HAP-1 (cell line): ENCODE data around the gene EGF.

Source experiments
- DNase-seq, 2 experiments: peaks; one replicate each; pipeline ENCODE4 v3.0.0-alpha.2; 2016 to 2020; ENCODE audit warnings: low spot score in 2 of 2
- H3K27me3 ChIP-seq: fragments of 250-450 bp; sonication (Bioruptor Pico); 2 replicates; pipeline ENCODE4 v1.5.1; 2020; ENCODE audit warnings: low read depth, mild to moderate bottlenecking, moderate library complexity
- H3K36me3 ChIP-seq: fragments of 250-450 bp; sonication (Bioruptor Pico); replicated peaks from 2 replicates; pipeline ENCODE4 v1.5.1; 2020; ENCODE audit warnings: mild to moderate bottlenecking
- H3K4me1 ChIP-seq: fragments of 250-450 bp; sonication (Bioruptor Pico); 2 replicates; pipeline ENCODE4 v1.5.1; 2020; ENCODE audit warnings: mild to moderate bottlenecking
- H3K4me3 ChIP-seq: fragments of 250-450 bp; sonication (Bioruptor Pico); 2 replicates; pipeline ENCODE4 v1.5.1; 2020; ENCODE audit warnings: mild to moderate bottlenecking, moderate library complexity
- H3K9me3 ChIP-seq: fragments of 250-450 bp; sonication (Bioruptor Pico); 2 replicates; pipeline ENCODE4 v1.5.1; 2020; ENCODE audit warnings: mild to moderate bottlenecking, moderate library complexity
- in situ Hi-C: fragments of 300-500 bp; cut with MboI; formaldehyde crosslinking; loops from 3 replicates; pipeline ENCODE4 v1.14.3; 2020; ENCODE audit warnings: low sequenced_read_pairs, inconsistent platforms, mixed read lengths

EGF gene

GRCh38 chr4:110003401-110004187 is 90.9 kb downstream of the EGF start:
- Histone ChIP-seq H3K4me3 (no peak overlapping the region), H3K4me1 (0 out of 2 replicates have a peak, but pooled peaks cover 4% of the 10 kb centered on the region), H3K36me3 (no peaks in the 10 kb centered on the region), H3K27me3 (no peaks in the 10 kb centered on the region), H3K9me3 (no peaks in the 10 kb centered on the region)
- no peak for DNase-seq
- in situ Hi-C loops, result loop anchor here (10.0 kb wide), 1 partner anchor 311 kb away; no protein-coding TSS in a partner anchor

DNA sequence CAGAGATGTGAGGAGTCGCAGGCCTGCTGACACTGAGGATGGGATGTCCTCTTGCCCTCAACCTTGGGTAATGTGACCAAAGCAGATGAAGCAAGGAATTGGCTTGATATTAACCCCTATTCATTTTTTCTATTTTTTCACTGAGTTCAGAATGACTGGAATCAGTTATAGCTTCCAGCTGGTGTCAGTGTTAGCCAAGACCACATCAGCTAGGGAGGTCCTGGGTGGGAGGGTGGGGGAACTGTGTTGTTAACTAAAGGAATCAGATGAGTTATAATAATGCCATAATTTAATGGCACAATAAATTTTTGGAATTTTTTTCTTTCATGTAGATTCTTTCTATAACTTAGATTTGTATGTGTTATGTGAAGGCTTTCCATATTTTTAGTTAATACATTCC is 91.9 kb downstream of the EGF start:
- Histone ChIP-seq H3K4me1 (peaks cover 6% of the 10 kb centered on the region), H3K36me3 (no peaks in the 10 kb centered on the region), H3K27me3 (no peaks in the 10 kb centered on the region), H3K9me3 (no peaks in the 10 kb centered on the region), H3K4me3 (no peak overlapping the region)
- DNase-seq, result no peak
- in situ Hi-C loops, result loop anchor here (10.0 kb wide), 1 partner anchor 310 kb away; no protein-coding TSS in a partner anchor

- no peaks in the 10 kb centered on the region for H3K9me3 ChIP-seq
- peaks cover 6% of the 10 kb centered on the region for H3K4me1 ChIP-seq
- H3K4me3 ChIP-seq, result no peak overlapping the region
- H3K27me3 ChIP-seq, result no peaks in the 10 kb centered on the region
- in situ Hi-C loops, result loop anchor here (5.0 to 10.0 kb wide), 2 partner anchors 309 to 512 kb away; no protein-coding TSS in a partner anchor
- peak; percentile 19 to 75 for DNase-seq
- no peaks in the 10 kb centered on the region for H3K36me3 ChIP-seq
Observed at GRCh38 chr4:110005461-110006056, 92.9 kb downstream of the EGF start.

DNA sequence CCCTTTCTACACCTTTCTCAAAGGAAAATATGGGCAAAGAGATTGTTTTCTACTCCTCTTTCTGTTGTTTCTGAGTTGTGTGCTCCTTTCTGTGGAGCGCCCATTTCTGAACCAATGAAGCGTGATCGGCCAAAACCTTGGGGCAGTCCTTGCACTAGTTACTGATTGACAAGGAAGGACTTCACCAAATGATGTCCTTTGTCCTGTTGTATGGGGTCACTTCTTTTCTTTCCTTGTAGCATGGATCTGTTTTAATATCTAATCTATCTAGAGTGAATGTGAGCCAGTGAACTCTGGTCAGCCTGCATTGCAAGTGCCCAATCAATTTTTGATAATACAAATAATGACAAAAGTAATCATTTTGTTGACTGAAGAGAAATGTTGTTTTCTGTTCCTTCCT is 94.5 kb downstream of the EGF start:
- Histone ChIP-seq H3K4me1 (peaks cover 6% of the 10 kb centered on the region), H3K4me3 (no peak overlapping the region), H3K27me3 (no peaks in the 10 kb centered on the region), H3K36me3 (no peaks in the 10 kb centered on the region), H3K9me3 (no peaks in the 10 kb centered on the region)
- DNase-seq, result no peak
- in situ Hi-C loops, result loop anchor here (5.0 to 10.0 kb wide), 2 partner anchors 308 to 510 kb away; no protein-coding TSS in a partner anchor

GRCh38 chr4:110008540-110008939 is 95.9 kb downstream of the EGF start:
- Histone ChIP-seq H3K27me3 (no peaks in the 10 kb centered on the region), H3K4me3 (no peak overlapping the region), H3K9me3 (no peaks in the 10 kb centered on the region), H3K4me1 (peaks cover 6% of the 10 kb centered on the region), H3K36me3 (no peaks in the 10 kb centered on the region)
- in situ Hi-C loops, result loop anchor here (5.0 to 10.0 kb wide), 2 partner anchors 306 to 509 kb away; no protein-coding TSS in a partner anchor
- no peak for DNase-seq

GRCh38 chr4:110009550-110009949 is 96.9 kb downstream of the EGF start:
- in situ Hi-C loops, result loop anchor here (5.0 to 10.0 kb wide), 2 partner anchors 305 to 508 kb away; no protein-coding TSS in a partner anchor
- Histone ChIP-seq H3K36me3 (no peaks in the 10 kb centered on the region), H3K4me1 (peaks cover 6% of the 10 kb centered on the region), H3K27me3 (no peaks in the 10 kb centered on the region), H3K4me3 (no peak overlapping the region), H3K9me3 (no peaks in the 10 kb centered on the region)
- peak; percentile 72 to 79 for DNase-seq

- no peak for DNase-seq
- no peaks in the 10 kb centered on the region for H3K36me3 ChIP-seq
- H3K4me3 ChIP-seq, result no peak overlapping the region
- in situ Hi-C loops, result no loop called here
- no peaks in the 10 kb centered on the region for H3K9me3 ChIP-seq
- peaks cover 6% of the 10 kb centered on the region for H3K4me1 ChIP-seq
- H3K27me3 ChIP-seq, result no peaks in the 10 kb centered on the region
Observed at GRCh38 chr4:110010797-110011196, 98.1 kb downstream of the EGF start.

DNA sequence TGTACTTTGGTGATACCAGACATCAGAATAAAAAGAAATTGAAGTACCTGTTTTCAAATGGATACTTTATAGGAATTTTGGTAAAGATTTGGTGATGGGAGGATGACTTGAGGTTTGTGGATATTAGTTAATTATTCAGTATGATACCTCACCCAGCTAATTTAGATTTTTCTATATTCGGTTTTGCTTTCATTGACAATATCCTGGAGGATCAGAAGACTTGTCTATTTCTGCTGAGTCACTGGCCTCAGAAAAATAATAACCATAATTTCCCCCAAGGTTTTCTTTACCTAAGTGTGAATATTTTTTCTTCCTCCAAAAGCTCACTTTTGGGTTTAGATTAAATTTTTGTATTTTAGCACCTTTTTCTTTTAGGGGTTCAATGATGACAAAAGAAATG is 100.2 kb downstream of the EGF start:
- Histone ChIP-seq H3K4me1 (peaks cover 6% of the 10 kb centered on the region), H3K9me3 (no peaks in the 10 kb centered on the region), H3K4me3 (no peak overlapping the region), H3K36me3 (no peaks in the 10 kb centered on the region), H3K27me3 (no peaks in the 10 kb centered on the region)
- in situ Hi-C loops, result no loop called here
- DNase-seq, result no peak

GRCh38 chr4:110014233-110014632 is 101.5 kb downstream of the EGF start:
- Histone ChIP-seq H3K36me3 (no peaks in the 10 kb centered on the region), H3K4me3 (no peak overlapping the region), H3K27me3 (no peaks in the 10 kb centered on the region), H3K4me1 (peaks cover 3% of the 10 kb centered on the region), H3K9me3 (no peaks in the 10 kb centered on the region)
- DNase-seq, result no peak
- in situ Hi-C loops, result no loop called here

- in situ Hi-C loops, result no loop called here
- Histone ChIP-seq H3K4me1 (peaks cover 23% of the 10 kb centered on the region), H3K4me3 (no peak overlapping the region), H3K36me3 (no peaks in the 10 kb centered on the region), H3K27me3 (no peaks in the 10 kb centered on the region), H3K9me3 (no peaks in the 10 kb centered on the region)
- no peak for DNase-seq
Observed at GRCh38 chr4:110019153-110019552, 106.5 kb downstream of the EGF start.

GRCh38 chr4:110020139-110020538 is 107.5 kb downstream of the EGF start:
- H3K36me3 ChIP-seq, result no peaks in the 10 kb centered on the region
- no peaks in the 10 kb centered on the region for H3K27me3 ChIP-seq
- peak; percentile 65 to 68 for DNase-seq
- peaks cover 23% of the 10 kb centered on the region for H3K4me1 ChIP-seq
- H3K4me3 ChIP-seq, result no peak overlapping the region
- in situ Hi-C loops, result no loop called here
- no peaks in the 10 kb centered on the region for H3K9me3 ChIP-seq

DNA sequence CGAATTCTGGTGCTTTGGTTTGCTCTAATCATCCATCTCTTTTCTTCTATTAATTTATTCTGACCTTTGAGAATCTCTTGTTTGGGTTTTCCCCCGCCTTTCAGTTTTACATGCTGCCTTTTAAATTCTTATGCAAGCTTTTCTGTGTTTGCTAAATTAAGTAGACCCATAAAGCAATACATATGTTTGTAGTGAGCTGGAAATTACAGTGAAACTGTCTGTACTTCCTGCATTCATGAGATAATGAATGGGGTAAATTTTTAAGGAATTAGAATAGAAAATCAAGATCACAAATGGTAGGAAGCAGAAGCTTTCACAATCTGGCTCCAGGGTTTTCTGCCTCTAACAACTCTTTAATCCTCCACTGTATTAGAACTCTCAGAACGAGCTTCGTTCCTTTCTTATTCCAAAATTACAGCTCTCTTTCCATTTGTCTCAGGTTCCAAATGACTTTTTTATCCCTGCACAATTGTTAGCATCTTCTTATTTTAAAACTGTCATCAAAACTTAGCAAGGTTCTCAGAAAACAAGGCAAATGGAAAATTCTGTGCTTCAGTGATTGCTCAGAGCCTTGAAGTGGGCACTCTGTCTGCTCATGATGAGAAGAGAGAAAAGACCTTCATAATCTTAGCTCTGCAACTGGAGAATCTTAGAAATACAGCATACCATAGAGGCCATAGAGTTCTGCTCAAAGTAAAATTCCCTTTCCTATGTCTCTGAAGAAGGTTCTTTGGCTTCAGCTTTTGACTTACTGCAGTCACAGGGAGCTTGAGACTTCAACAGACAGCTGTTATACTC is 108.2 kb downstream of the EGF start:
- Histone ChIP-seq H3K9me3 (no peaks in the 10 kb centered on the region), H3K27me3 (no peaks in the 10 kb centered on the region), H3K4me1 (peaks cover 28% of the 10 kb centered on the region), H3K4me3 (no peak overlapping the region), H3K36me3 (no peaks in the 10 kb centered on the region)
- in situ Hi-C loops, result no loop called here
- peak; percentile 47 to 92 for DNase-seq

DNA sequence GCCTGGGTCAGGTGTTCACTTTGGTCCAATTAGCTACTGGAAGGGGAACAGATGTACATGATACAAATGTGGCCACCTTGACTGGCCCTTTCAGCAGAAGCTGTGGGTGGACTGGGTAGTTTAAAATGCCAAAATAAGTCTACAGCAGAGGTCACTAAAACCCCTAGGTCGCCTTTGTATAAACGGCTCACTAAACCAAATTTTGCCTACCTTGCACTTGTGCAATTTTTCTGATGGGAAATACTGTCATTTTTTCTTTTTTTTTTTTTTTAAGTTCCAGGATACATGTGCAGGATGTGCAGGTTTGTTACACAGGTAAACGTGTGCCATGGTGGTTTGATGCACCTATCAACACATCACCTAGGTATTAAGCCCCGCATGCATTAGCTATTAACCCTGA is 109.8 kb downstream of the EGF start:
- H3K4me3 ChIP-seq, result no peak overlapping the region
- H3K27me3 ChIP-seq, result no peaks in the 10 kb centered on the region
- no peaks in the 10 kb centered on the region for H3K9me3 ChIP-seq
- H3K4me1 ChIP-seq, result peaks cover 30% of the 10 kb centered on the region
- in situ Hi-C loops, result no loop called here
- DNase-seq, result no peak
- H3K36me3 ChIP-seq, result no peaks in the 10 kb centered on the region
